Stimulated activated naive CD8-positive, alpha-beta T cell treated with anti-CD3 and anti-CD28 coated beads, Interleukin-15, Interleukin-2, amounts not matched to agents 100 ng/mL and 50 ng/mL, for 24 hours (primary cell): ENCODE results near the gene EIF3K.
A peak's percentile ranks its signal among the peaks of the same experiment; 100 is the strongest.
"Not testable (repeated sequence)": the region's sequence is repeated elsewhere in the genome, so short reads cannot be mapped to it uniquely, and the experiment has no call there.

Source experiments
- H3K27ac Mint-ChIP-seq: one replicate; pipeline ENCODE4 v1.8.0; 2021; ENCODE audit warnings: mild to moderate bottlenecking, mixed read lengths
- H3K27me3 Mint-ChIP-seq: one replicate; pipeline ENCODE4 v1.8.0; 2021; ENCODE audit warnings: mixed read lengths
- H3K36me3 Mint-ChIP-seq: one replicate; pipeline ENCODE4 v1.8.0; 2021; ENCODE audit warnings: low read depth, mixed read lengths
- H3K4me1 Mint-ChIP-seq: one replicate; pipeline ENCODE4 v1.8.0; 2021; ENCODE audit warnings: low read depth, mixed read lengths
- H3K4me3 Mint-ChIP-seq: one replicate; pipeline ENCODE4 v1.8.0; 2021; ENCODE audit warnings: mild to moderate bottlenecking, mixed read lengths
- H3K9me3 Mint-ChIP-seq: one replicate; pipeline ENCODE4 v1.8.0; 2021; ENCODE audit warnings: mixed read lengths

EIF3K gene

DNA sequence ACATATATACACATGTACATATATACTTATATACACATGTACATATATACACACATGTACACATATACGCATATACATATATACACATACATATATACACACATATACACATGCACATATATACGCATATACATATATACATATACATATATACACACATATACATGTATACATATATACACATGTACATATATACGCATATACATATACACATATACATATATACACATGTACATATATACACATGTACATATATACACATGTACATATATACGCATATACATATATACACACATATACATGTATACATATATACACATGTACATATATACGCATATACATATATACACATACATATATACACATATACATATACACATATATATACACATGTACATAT is 16.1 kb upstream of the EIF3K start:
- not testable (repeated sequence) for H3K9me3 Mint-ChIP-seq, H3K4me3 Mint-ChIP-seq, H3K27me3 Mint-ChIP-seq, H3K27ac Mint-ChIP-seq, H3K4me1 Mint-ChIP-seq
- peaks cover 27% of the 10 kb centered on the region for H3K36me3 Mint-ChIP-seq

- H3K4me3 Mint-ChIP-seq, result no peak overlapping the region
- H3K36me3 Mint-ChIP-seq, result peaks cover 27% of the 10 kb centered on the region
- no peaks in the 10 kb centered on the region for H3K9me3 Mint-ChIP-seq
- no peaks in the 10 kb centered on the region for H3K4me1 Mint-ChIP-seq
- no peak overlapping the region for H3K27ac Mint-ChIP-seq
- H3K27me3 Mint-ChIP-seq, result no peaks in the 10 kb centered on the region
These were observed 12.9 kb upstream of the EIF3K start for GRCh38 chr19:38606131-38606530.

- H3K27ac Mint-ChIP-seq, result no peak overlapping the region
- peaks cover 41% of the 10 kb centered on the region for H3K4me1 Mint-ChIP-seq
- H3K4me3 Mint-ChIP-seq, result no peak overlapping the region
- H3K27me3 Mint-ChIP-seq, result no peaks in the 10 kb centered on the region
- no peaks in the 10 kb centered on the region for H3K9me3 Mint-ChIP-seq
- H3K36me3 Mint-ChIP-seq, result peaks cover 41% of the 10 kb centered on the region
These were observed 4.7 kb upstream of the EIF3K start for GRCh38 chr19:38614289-38614688.

- Mint-ChIP-seq H3K27me3 (no peaks in the 10 kb centered on the region), H3K27ac (peak overlapping the region; percentile 49), H3K4me3 (peak overlapping the region; percentile 51), H3K9me3 (no peaks in the 10 kb centered on the region), H3K36me3 (peaks cover 44% of the 10 kb centered on the region), H3K4me1 (peaks cover 47% of the 10 kb centered on the region)
These were observed 3.9 kb upstream of the EIF3K start for GRCh38 chr19:38615007-38615581.

DNA sequence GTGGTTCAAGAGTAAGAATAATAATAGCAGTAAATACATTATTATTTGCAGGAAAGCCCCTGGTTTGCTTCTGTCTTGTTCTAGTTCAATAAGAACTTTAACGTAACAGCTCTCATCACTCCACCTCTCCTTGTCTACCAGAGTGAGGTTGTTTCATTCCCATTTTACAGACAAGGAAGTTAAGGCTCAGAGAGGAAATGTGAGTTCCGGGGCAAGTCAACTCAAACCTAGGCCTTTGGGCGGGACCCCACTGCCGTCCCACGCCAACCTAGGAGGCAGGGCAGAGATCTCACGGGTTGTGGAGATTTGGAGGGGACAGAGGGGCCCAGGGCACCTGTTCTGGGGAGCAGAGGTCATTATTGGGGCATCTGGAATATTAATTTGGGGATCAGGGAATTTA is 2.7 kb upstream of the EIF3K start:
- Mint-ChIP-seq H3K9me3 (no peaks in the 10 kb centered on the region), H3K4me3 (peak overlapping the region; percentile 100), H3K27me3 (no peaks in the 10 kb centered on the region), H3K27ac (peak overlapping the region; percentile 100), H3K36me3 (peaks cover 36% of the 10 kb centered on the region), H3K4me1 (peaks cover 52% of the 10 kb centered on the region)

- H3K36me3 Mint-ChIP-seq, result peaks cover 45% of the 10 kb centered on the region
- peak overlapping the region; percentile 100 for H3K4me3 Mint-ChIP-seq
- H3K27ac Mint-ChIP-seq, result peak overlapping the region; percentile 100
These were observed 1.7 kb upstream of the EIF3K start for GRCh38 chr19:38617283-38617763.

DNA sequence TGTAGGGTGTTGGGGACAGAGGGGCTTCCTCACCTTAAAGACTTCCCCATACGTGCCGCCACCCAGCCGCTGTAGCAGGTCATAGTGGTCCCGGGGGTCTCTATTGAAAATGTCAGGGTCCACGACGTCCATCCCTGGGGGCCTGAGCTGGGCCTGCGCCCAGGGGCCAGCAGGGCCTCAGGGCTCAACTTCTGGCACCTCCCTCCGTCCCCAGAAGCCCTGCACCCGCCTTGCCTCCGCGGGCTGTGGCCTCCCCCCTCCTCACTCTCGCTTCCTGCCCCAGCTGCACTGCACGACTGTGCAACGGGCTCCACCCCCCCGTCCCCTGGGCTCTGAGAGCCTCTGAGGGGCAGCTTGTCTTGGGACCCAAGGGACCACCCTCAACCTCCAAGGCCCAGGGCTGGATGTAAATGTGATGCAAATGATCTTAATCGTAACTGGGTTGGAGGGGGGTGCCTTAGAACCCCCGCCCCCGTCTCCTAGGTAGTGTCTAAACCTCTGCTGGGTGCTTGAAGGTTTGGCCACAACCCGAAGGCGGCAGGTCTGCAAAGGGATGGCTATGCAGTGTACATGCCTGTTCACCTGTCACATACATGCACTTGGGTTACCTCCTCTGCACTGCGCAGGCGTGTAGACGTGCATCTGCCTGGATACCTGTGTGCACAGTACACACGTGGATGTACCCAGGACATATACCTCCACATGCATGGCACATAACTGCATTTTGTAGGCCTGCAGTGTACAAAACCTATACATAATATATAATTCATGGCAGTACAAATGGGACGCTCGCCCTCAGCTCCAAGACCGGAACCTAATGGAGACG is 1.0 kb upstream of the EIF3K start, which contains the start of gene MAP4K1:
MAP4K1 (minus strand) TSS at position 190 of the 826 bp plus-strand sequence; CDS start at position 132, 58 bp downstream.
- H3K36me3 Mint-ChIP-seq, result peaks cover 46% of the 10 kb centered on the region

More at GRCh38 chr19:38617283-38617763, 1.7 kb upstream of the EIF3K start:
- no peaks in the 10 kb centered on the region for H3K27me3 Mint-ChIP-seq
- H3K4me1 Mint-ChIP-seq, result peaks cover 55% of the 10 kb centered on the region
- no peaks in the 10 kb centered on the region for H3K9me3 Mint-ChIP-seq

GRCh38 chr19:38619361-38620174 is 580 bp downstream of the EIF3K start:
- H3K4me1 Mint-ChIP-seq, result peaks cover 46% of the 10 kb centered on the region
- peaks cover 56% of the 10 kb centered on the region for H3K36me3 Mint-ChIP-seq
- H3K27ac Mint-ChIP-seq, result peak overlapping the region; percentile 100
- no peaks in the 10 kb centered on the region for H3K27me3 Mint-ChIP-seq
- peak overlapping the region; percentile 100 for H3K4me3 Mint-ChIP-seq
- H3K9me3 Mint-ChIP-seq, result no peaks in the 10 kb centered on the region

More for the DNA sequence above, 1.0 kb upstream of the EIF3K start, which contains the start of gene MAP4K1:
- H3K4me1 Mint-ChIP-seq, result peaks cover 51% of the 10 kb centered on the region
- no peaks in the 10 kb centered on the region for H3K27me3 Mint-ChIP-seq
- H3K9me3 Mint-ChIP-seq, result no peaks in the 10 kb centered on the region
- peak within 1 kb of the TSS; percentile 100 for H3K4me3 Mint-ChIP-seq
- H3K27ac Mint-ChIP-seq, result peak within 1 kb of the TSS; percentile 100

DNA sequence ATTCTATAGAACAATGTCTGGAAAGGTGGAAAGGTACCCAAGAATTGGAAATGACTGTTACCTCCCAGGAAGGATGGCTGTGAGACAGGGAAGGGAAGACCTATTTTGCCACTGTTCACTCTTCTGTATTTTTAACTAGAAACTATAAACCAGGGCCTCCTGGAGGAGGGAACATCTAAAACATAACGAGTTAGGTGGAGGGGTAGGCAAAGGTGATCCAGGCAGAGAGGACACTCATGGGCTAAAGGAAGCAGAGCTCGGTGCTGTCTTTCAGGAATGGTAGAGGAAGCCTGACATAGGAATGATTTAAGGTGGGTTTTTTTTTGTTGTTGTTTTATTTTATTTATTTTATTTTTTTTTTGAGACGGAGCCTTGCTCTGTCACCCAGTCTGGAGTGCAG is 5.8 kb downstream of the EIF3K start:
- Mint-ChIP-seq H3K9me3 (no peaks in the 10 kb centered on the region), H3K4me3 (no peak overlapping the region), H3K36me3 (peaks cover 70% of the 10 kb centered on the region), H3K27ac (no peak overlapping the region), H3K4me1 (peaks cover 11% of the 10 kb centered on the region), H3K27me3 (no peaks in the 10 kb centered on the region)

DNA sequence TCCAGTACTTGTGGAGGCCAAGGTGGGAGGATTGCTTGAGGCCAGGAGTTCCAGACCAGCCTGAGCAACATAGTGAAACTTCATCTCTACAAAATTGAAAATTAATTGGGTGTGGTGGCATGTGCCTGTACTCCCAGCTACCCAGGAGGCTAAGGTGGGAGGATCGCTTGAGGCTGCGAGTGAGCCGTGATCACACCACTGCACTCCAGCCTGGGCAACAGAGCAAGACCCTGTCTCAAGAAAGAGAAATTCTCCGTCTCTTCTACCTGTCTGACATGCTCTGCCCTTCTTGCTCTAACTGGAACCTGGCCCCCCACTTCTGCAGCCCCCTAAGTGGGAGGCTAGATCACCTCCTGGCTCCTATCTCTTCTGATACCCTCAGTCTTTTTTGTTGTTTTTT is 7.4 kb downstream of the EIF3K start:
- H3K9me3 Mint-ChIP-seq, result no peaks in the 10 kb centered on the region
- no peak overlapping the region for H3K27ac Mint-ChIP-seq

DNA sequence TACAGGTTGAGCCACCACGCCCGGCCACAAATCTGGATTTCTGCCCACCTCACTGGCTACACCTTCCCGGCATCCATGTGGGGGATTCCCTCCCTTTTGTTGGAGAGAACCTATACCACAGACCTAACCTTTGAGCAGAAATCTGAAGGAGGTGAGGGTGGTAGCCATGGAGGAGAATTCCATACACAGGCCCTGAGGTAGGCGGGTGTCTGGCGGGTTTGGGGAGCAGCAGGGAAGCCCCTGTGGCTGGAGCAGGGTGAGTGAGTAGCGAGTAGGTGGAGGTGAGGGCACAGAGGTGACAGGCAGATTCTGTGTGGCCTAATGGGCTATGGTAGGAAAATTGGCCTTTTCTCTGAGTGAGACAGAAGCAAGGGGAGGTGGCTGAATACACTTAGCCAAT is 10.6 kb downstream of the EIF3K start:
- peaks cover 3% of the 10 kb centered on the region for H3K4me1 Mint-ChIP-seq
- no peak overlapping the region for H3K27ac Mint-ChIP-seq
- H3K27me3 Mint-ChIP-seq, result no peaks in the 10 kb centered on the region
- no peak overlapping the region for H3K4me3 Mint-ChIP-seq
- no peaks in the 10 kb centered on the region for H3K9me3 Mint-ChIP-seq
- H3K36me3 Mint-ChIP-seq, result peaks cover 66% of the 10 kb centered on the region

More for the DNA sequence above, 7.4 kb downstream of the EIF3K start:
- Mint-ChIP-seq H3K4me1 (peaks cover 2% of the 10 kb centered on the region), H3K36me3 (peaks cover 77% of the 10 kb centered on the region), H3K27me3 (no peaks in the 10 kb centered on the region), H3K4me3 (no peak overlapping the region)

GRCh38 chr19:38631301-38631700 is 12.3 kb downstream of the EIF3K start:
- not testable (repeated sequence) for H3K27ac Mint-ChIP-seq, H3K27me3 Mint-ChIP-seq, H3K4me3 Mint-ChIP-seq, H3K9me3 Mint-ChIP-seq
- Mint-ChIP-seq H3K4me1 (peaks cover 18% of the 10 kb centered on the region), H3K36me3 (peaks cover 62% of the 10 kb centered on the region)

GRCh38 chr19:38631811-38632475 is 13.0 kb downstream of the EIF3K start:
- peaks cover 61% of the 10 kb centered on the region for H3K36me3 Mint-ChIP-seq

GRCh38 chr19:38632476-38633213 is 13.7 kb downstream of the EIF3K start:
- Mint-ChIP-seq H3K27me3 (no peaks in the 10 kb centered on the region), H3K27ac (no peak overlapping the region), H3K4me3 (no peak overlapping the region), H3K9me3 (no peaks in the 10 kb centered on the region), H3K36me3 (peaks cover 57% of the 10 kb centered on the region), H3K4me1 (peaks cover 31% of the 10 kb centered on the region)

More at GRCh38 chr19:38631811-38632475, 13.0 kb downstream of the EIF3K start:
- H3K27ac Mint-ChIP-seq, H3K27me3 Mint-ChIP-seq, H3K4me3 Mint-ChIP-seq, H3K9me3 Mint-ChIP-seq: not testable (repeated sequence)
- H3K4me1 Mint-ChIP-seq, result peaks cover 24% of the 10 kb centered on the region
